ENCODE data around the gene ARHGEF17. TPM values are rescaled to one million over a fixed set of nuclear protein-coding genes. Genes with fewer than 3 reads are reported as not detected.

The ARHGEF17 gene
- total RNA-seq, 4 donors from 2014 or later = 10.2 to 18.8 (median 14.7) TPM

DNA sequence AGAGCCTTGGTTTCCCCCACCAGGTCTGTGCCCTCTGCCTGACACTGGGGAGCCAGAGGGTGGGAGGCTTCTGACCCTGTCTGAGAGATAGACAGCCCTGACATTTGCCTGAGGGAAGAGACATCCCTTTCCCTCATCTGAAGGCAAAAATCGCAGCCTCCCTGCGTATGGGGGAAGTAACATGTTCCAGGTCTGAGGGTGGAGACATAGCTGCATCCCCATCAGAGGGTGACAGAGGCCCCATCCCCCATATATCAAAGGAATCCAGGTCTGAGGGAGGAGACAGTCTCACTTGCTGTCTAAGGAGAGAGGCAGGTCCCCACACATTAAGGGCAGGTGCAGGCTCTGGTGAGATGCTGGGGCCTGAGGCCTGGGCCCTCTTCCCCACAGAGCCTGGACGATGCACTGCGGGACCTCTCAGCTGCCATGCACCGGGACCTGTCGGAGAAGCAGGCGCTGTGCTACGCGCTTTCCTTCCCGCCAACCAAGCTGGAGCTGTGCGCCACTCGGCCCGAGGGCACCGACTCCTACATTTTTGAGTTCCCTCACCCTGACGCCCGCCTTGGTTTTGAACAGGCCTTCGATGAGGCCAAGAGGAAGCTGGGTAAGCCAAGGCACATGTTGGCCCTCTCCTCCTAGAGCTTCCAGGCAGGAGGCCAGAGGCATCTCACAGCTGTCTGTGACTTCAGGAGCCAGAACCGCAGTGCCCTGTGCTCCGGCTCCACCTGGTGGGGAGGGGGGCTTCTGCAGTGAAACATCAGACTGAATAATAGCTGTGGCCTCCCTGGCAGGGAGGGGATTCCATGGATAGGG is 52.1 kb downstream of the ARHGEF17 start:
- DNase-seq (ENCODE audit: low spot score in 2 of 2) = no peak
- intact Hi-C loops (cut with DNase I; ENCODE audit: low total_unique reads) = no loop called here
- 80 to 84% methylated on average over 19 of the region's 19 CpGs for WGBS, 2 donors
- H3K4me3 ChIP-seq (ENCODE audit: low read depth, poor library complexity, severe bottlenecking) = no peak overlapping the region
- TF ChIP-seq, protein P1, sequence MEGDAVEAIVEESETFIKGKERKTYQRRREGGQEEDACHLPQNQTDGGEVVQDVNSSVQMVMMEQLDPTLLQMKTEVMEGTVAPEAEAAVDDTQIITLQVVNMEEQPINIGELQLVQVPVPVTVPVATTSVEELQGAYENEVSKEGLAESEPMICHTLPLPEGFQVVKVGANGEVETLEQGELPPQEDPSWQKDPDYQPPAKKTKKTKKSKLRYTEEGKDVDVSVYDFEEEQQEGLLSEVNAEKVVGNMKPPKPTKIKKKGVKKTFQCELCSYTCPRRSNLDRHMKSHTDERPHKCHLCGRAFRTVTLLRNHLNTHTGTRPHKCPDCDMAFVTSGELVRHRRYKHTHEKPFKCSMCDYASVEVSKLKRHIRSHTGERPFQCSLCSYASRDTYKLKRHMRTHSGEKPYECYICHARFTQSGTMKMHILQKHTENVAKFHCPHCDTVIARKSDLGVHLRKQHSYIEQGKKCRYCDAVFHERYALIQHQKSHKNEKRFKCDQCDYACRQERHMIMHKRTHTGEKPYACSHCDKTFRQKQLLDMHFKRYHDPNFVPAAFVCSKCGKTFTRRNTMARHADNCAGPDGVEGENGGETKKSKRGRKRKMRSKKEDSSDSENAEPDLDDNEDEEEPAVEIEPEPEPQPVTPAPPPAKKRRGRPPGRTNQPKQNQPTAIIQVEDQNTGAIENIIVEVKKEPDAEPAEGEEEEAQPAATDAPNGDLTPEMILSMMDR (IDR thresholded peaks at IDR 0.05) = no peak
- TF ChIP-seq POLR2A (IDR thresholded peaks at IDR 0.05) = no peak

DNA sequence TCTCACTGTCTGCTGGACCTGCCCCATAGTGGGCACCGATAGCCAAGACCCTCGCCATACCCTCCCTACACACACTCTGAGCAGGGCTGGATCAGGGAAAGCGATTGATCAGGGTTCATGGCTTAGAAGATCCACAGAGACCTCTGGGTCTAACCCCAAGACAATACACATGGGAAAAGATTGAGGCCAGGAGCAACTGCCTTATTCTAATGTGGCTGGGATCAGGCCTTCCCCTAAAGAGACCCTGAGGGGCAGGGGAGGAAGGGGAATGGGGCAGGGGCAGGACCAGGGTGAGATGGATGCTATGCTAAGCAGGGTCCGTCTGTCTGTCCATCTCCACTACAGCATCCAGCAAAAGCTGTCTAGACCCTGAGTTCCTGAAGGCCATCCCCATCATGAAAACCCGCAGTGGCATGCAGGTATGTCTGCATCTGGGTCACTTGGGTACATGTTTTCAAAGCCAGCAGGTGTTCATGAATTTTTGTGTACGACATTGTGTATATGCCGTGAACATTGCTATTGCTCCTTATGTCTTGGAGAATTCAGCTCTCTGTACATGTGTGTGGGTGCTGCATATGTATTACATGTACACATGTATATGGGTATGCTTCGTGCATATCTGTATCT is 52.8 kb downstream of the ARHGEF17 start:
- DNase-seq (ENCODE audit: low spot score in 2 of 2) = no peak
- 93 to 97% methylated on average over 8 of the region's 8 CpGs for WGBS, 2 donors
- intact Hi-C loops (cut with DNase I; ENCODE audit: low total_unique reads) = no loop called here
- no peak for TF ChIP-seq POLR2A (IDR thresholded peaks at IDR 0.05)
- TF ChIP-seq, protein P1 (IDR thresholded peaks at IDR 0.05) = no peak
- H3K4me3 ChIP-seq (ENCODE audit: low read depth, poor library complexity, severe bottlenecking) = no peak overlapping the region

DNA sequence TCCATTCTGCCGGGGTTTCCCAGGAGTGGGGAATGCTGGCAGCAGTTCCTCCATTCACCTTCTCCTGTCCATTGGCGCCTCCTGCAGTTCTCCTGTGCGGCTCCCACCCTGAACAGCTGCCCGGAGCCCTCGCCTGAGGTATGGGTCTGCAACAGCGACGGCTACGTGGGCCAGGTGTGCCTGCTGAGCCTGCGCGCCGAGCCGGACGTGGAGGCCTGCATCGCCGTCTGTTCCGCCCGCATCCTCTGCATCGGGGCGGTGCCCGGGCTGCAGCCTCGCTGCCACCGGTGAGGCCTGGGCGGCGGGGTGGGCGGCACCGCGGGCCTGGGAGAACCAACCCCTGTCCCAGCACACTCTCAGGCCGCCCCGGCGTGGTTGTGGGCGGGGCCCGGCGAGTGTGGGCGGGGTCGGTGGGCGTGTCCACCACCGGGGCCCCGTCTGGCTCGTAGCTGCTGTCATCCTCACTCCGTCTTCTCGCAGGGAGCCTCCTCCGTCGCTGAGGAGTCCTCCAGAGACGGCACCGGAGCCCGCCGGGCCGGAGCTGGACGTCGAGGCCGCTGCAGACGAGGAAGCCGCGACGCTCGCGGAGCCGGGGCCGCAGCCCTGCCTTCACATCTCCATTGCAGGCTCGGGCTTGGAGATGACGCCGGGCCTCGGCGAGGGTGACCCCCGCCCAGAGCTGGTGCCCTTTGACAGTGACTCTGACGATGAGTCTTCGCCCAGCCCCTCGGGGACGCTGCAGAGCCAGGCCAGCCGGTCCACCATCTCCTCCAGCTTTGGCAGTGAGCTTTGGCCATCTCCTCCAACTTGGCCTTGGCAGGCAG is 54.1 kb downstream of the ARHGEF17 start:
- intact Hi-C loops (cut with DNase I; ENCODE audit: low total_unique reads) = no loop called here
- no peak overlapping the region for H3K4me3 ChIP-seq (ENCODE audit: low read depth, poor library complexity, severe bottlenecking)
- DNase-seq (ENCODE audit: low spot score in 2 of 2) = no peak
- WGBS, 2 donors = 78 to 92% methylated on average over 38 to 70 of the region's 70 CpGs
- TF ChIP-seq, protein P1 (IDR thresholded peaks at IDR 0.05) = no peak
- no peak for TF ChIP-seq POLR2A (IDR thresholded peaks at IDR 0.05)

DNA sequence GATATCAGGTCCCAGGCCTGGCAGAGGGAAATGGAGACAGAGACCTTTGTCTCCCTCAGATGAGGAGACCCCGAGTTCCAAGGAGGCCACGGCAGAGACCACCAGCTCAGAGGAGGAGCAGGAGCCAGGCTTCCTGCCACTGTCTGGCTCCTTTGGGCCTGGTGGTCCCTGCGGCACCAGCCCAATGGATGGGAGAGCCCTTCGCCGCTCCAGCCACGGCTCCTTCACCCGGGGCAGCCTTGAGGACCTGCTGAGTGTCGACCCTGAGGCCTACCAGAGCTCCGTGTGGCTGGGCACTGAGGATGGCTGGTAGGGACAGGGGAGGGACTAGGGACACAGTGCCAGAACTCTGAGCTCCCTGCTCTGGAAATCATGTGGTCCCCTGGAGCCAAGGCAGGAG is 55.1 kb downstream of the ARHGEF17 start:
- TF ChIP-seq, protein P1 (IDR thresholded peaks at IDR 0.05) = no peak
- no peak for TF ChIP-seq POLR2A (IDR thresholded peaks at IDR 0.05)
- intact Hi-C loops (cut with DNase I; ENCODE audit: low total_unique reads) = no loop called here
- DNase-seq (ENCODE audit: low spot score in 2 of 2) = no peak
- 85 to 91% methylated on average over 5 to 9 of the region's 9 CpGs for WGBS, 2 donors
- H3K4me3 ChIP-seq (ENCODE audit: low read depth, poor library complexity, severe bottlenecking) = no peak overlapping the region

DNA sequence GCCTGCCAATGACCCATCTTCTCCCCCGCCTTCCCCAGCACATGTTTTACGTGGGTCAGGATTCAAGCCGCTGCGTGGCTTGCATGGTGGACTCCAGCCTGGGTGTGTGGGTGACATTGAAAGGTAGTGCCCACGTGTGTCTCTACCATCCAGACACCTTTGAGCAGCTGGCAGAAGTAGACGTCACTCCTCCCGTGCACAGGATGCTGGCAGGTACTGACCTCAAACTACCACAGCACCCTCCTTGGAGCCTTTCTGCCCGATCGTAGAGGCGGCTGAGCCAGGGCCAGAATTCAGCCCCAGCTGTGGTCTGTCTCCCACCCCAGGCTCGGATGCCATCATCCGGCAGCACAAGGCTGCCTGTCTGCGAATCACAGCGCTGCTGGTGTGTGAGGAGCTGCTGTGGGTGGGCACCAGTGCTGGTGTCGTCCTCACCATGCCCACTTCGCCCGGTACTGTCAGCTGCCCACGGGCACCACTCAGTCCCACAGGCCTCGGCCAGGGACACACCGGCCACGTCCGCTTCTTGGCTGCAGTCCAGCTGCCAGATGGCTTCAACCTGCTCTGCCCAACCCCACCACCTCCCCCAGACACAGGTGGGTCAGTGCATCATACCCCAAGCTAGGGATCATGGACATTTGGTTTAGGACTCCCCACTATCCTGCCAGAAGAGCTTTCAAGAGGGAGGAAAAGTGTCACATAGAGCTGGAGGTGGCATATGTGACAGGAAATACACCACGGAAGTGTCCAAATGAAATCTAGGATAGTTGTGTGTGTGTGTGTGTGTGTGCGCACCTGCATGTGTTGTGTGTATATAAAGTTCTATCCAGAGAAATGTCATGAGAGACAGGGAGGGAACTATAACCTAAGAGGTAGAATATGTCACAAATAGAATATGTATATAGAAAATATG is 57.5 kb downstream of the ARHGEF17 start:
- WGBS, 2 donors = 84 to 87% methylated on average over 13 to 23 of the region's 24 CpGs
- DNase-seq (ENCODE audit: low spot score in 2 of 2) = no peak
- intact Hi-C loops (cut with DNase I; ENCODE audit: low total_unique reads) = no loop called here
- no peak for TF ChIP-seq POLR2A (IDR thresholded peaks at IDR 0.05)
- TF ChIP-seq, protein P1 (IDR thresholded peaks at IDR 0.05) = no peak
- no peak overlapping the region for H3K4me3 ChIP-seq (ENCODE audit: low read depth, poor library complexity, severe bottlenecking)

Measured in lower leg skin (tissue), 4 donors.